Thyroid gland (tissue), 4 donors: ENCODE results near the gene RABL6. TPM values are rescaled to one million over a fixed set of nuclear protein-coding genes. Genes with fewer than 3 reads are reported as not detected.
A peak's percentile ranks its signal among the peaks of the same experiment; 100 is the strongest.

Experiments
- DNase-seq, 2 donors: peaks; one replicate each; pipeline ENCODE4 v3.0.0-alpha.2; 2019
- H3K27ac ChIP-seq, 3 donors: fragments of 200-600 bp; sonication (generic); 1 replicate in 2 of 3; 2 replicates in 1 of 3; pipeline ENCODE4 v1.5.1; 2016 to 2019; ENCODE audit warnings: mild to moderate bottlenecking in 1 of 3, moderate library complexity in 1 of 3
- H3K27me3 ChIP-seq: fragments of 200-600 bp; sonication (generic); one replicate; pipeline ENCODE4 v1.5.1; 2019
- H3K36me3 ChIP-seq, 2 donors: fragments of 200-600 bp; sonication (generic); one replicate each; pipeline ENCODE4 v1.5.1; 2016 to 2019
- H3K4me1 ChIP-seq, 2 donors: fragments of 200-600 bp; sonication (generic); one replicate each; pipeline ENCODE4 v1.5.1; 2017 to 2019
- H3K4me3 ChIP-seq, 3 donors: fragments of 200-600 bp; sonication (generic); replicated peaks in 1 of 3; 1 replicate in 2 of 3; 2 replicates in 1 of 3; pipeline ENCODE4 v1.5.1; 2016; ENCODE audit warnings: mild to moderate bottlenecking in 1 of 3
- H3K9me3 ChIP-seq: fragments of 200-600 bp; sonication (generic); one replicate; pipeline ENCODE4 v1.5.1; 2017
- CTCF ChIP-seq, 6 experiments: fragments of 200-600 bp in 3 of 6; fragments of 450-650 bp in 3 of 6; sonication (generic) in 3 of 6; IDR thresholded peaks; one replicate each; pipeline ENCODE4 v1.5.1; 2016 to 2019; ENCODE audit warnings: antibody characterized with exemption in 6 of 6, mild to moderate bottlenecking in 2 of 6, inconsistent platforms in 1 of 6, moderate library complexity in 1 of 6
- POLR2A ChIP-seq, 2 donors: fragments of 450-650 bp; IDR thresholded peaks; one replicate each; pipeline ENCODE4 v1.6.1; 2017; ENCODE audit warnings: antibody characterized with exemption in 2 of 2, mild to moderate bottlenecking in 2 of 2, moderate library complexity in 1 of 2
- WGBS, 2 donors: methylation state at CpG; one replicate each; pipeline ENCODE4 v1.1.5; 2017; 5-methylcytosine and 5-hydroxymethylcytosine counted together
- intact Hi-C: fragments of 100-400 bp; cut with DNase I; formaldehyde crosslinking; loops from one replicate; pipeline ENCODE4 v1.15.1; 2023
- total RNA-seq, 4 donors: library from RNA; depleted of rRNA; stranded (reverse); fragments of >200 nt; gene quantifications; one replicate each; pipeline ENCODE4 v1.2.3, GENCODE V29; 2016

The RABL6 gene
- total RNA-seq, 4 donors from 2014 or later: 59.8 to 84.0 (median 62.2) TPM

GRCh38 chr9:136804509-136805206, 3.1 kb upstream of the RABL6 start:
- DNase-seq: peak in 1 of 2 donors; percentile 39
- no peaks in the 10 kb centered on the region for H3K27me3 ChIP-seq
- intact Hi-C loops: loop anchor here (5.0 kb wide), 1 partner anchor 143 kb away; the partner anchor contains the start of gene C8G
- H3K27ac ChIP-seq: no peak overlapping the region
- H3K4me1 ChIP-seq: peaks cover 32 to 37% of the 10 kb centered on the region in 2 donors
- 74 to 93% methylated on average over 8 to 13 of the region's 20 CpGs for WGBS, 2 donors
- no peak overlapping the region for H3K4me3 ChIP-seq
- TF ChIP-seq POLR2A (IDR thresholded peaks at IDR 0.05) (no peak), CTCF (IDR thresholded peaks at IDR 0.05) (no peak)
- no peaks in the 10 kb centered on the region for H3K36me3 ChIP-seq
- no peaks in the 10 kb centered on the region for H3K9me3 ChIP-seq

DNA sequence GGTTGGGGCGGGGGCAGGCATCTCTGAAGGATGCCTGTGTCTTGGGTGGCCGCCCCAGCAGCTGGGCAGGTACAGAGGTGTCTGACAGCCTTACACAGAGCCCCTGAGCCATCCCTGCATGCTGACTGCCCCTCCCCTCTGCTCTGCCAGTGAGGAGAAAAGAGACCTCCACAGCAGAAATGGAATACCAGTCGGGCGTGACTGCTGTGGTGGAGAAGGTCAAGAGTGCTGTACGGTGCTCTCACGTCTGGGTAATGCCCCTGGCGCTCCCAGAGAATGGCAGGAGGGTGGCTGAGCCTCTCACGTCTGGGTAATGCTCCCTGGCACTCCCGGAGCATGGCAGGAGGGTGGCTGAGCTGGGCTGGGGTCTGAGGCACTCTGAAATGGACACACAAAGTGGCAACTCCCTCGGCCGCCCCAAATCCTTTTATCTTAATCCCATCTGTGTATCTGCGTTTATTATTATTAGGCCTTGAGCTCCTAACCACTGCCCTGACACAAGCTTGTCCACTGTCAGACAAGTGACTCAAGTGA, 2.5 kb upstream of the RABL6 start:
- intact Hi-C loops: loop anchor here (5.0 kb wide), 1 partner anchor 142 kb away; the partner anchor contains the start of gene C8G
- no peaks in the 10 kb centered on the region for H3K9me3 ChIP-seq
- no peak overlapping the region for H3K27ac ChIP-seq
- no peaks in the 10 kb centered on the region for H3K36me3 ChIP-seq
- peak in 1 of 2 donors; percentile 43 for DNase-seq
- no peak for TF ChIP-seq CTCF (IDR thresholded peaks at IDR 0.05)
- TF ChIP-seq POLR2A (IDR thresholded peaks at IDR 0.05): no peak
- peaks cover 33 to 40% of the 10 kb centered on the region in 2 donors for H3K4me1 ChIP-seq
- H3K27me3 ChIP-seq: no peaks in the 10 kb centered on the region
- WGBS, 2 donors: 70 to 75% methylated on average over 9 to 12 of the region's 12 CpGs
- no peak overlapping the region for H3K4me3 ChIP-seq

GRCh38 chr9:136806067-136806466, 1.7 kb upstream of the RABL6 start:
- Histone ChIP-seq H3K36me3 (no peaks in the 10 kb centered on the region), H3K27ac (no peak overlapping the region), H3K4me3 (no peak overlapping the region), H3K4me1 (peaks cover 25 to 37% of the 10 kb centered on the region in 2 donors), H3K9me3 (no peaks in the 10 kb centered on the region), H3K27me3 (no peaks in the 10 kb centered on the region)
- intact Hi-C loops: loop anchor here (5.0 kb wide), 1 partner anchor 141 kb away; the partner anchor contains the start of gene C8G
- WGBS, 2 donors: 89 to 100% methylated on average over 4 to 6 of the region's 10 CpGs
- TF ChIP-seq POLR2A (IDR thresholded peaks at IDR 0.05) (no peak), CTCF (IDR thresholded peaks at IDR 0.05) (no peak)
- DNase-seq: no peak

GRCh38 chr9:136806631-136807201, 1.0 kb upstream of the RABL6 start:
- 73 to 83% methylated on average over 17 to 21 of the region's 25 CpGs for WGBS, 2 donors
- H3K27me3 ChIP-seq: no peaks in the 10 kb centered on the region
- no peaks in the 10 kb centered on the region for H3K9me3 ChIP-seq
- TF ChIP-seq CTCF (IDR thresholded peaks at IDR 0.05): no peak
- no peak for TF ChIP-seq POLR2A (IDR thresholded peaks at IDR 0.05)
- no peaks in the 10 kb centered on the region for H3K36me3 ChIP-seq
- no peak overlapping the region for H3K27ac ChIP-seq
- peaks cover 23 to 33% of the 10 kb centered on the region in 2 donors for H3K4me1 ChIP-seq
- no peak for DNase-seq
- H3K4me3 ChIP-seq: peak overlapping the region in 1 of 3 donors; percentile 99
- intact Hi-C loops: loop anchor here (5.0 kb wide), 1 partner anchor 141 kb away; the partner anchor contains the start of gene C8G
